Stimulated activated CD4-positive, alpha-beta T cell treated with anti-CD3 and anti-CD28 coated beads, Interleukin-2, amount 100 ng/mL, for 24 hours (primary cell): ENCODE data around the gene SP5.
"Not testable (repeated sequence)": the region's sequence is repeated elsewhere in the genome, so short reads cannot be mapped to it uniquely, and the experiment has no call there.

Experiments used
- DNase-seq, 2 donors: peaks; one replicate each; pipeline ENCODE4 v3.0.0-alpha.2; 2020

The SP5 gene

DNA sequence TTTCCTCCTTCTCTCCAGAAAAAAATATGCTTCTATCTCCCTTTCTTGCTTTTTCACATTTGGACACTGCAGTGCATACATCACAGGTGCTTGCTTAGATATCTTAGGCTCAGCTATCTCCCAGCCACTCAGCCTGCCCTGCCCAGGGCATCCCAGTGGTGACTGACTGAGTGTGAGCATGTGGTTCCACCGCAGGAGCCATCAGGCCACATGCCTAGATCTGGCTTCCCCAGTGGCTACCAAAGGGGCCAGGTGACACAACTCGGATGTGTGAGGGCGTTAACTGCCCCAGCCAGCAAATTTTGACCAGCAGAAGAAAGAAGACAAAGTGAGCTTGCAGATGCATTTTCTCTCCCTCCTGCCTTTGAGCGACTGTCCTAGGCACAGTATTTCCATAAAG is 25.5 kb downstream of the SP5 start:
- no peak for DNase-seq

DNA sequence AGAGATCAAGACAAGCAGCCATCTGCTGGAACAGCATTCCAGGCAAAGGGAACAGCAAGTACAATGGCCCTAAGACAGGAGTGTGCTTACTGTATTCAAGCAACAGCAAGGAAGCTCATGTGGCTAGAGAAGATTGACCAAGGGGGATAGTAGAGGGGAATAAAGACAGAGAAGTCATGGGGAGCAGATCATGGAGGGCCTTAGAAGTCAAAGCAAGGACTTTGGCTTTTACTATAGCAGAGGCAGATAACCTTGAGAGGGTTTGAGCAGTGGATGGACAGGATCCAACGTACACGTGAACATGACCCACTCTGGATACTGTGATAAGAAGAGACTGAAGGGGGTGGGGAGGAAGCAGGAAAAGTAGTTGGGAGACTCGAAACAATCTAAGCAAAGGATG is 26.9 kb downstream of the SP5 start:
- DNase-seq: no peak

DNA sequence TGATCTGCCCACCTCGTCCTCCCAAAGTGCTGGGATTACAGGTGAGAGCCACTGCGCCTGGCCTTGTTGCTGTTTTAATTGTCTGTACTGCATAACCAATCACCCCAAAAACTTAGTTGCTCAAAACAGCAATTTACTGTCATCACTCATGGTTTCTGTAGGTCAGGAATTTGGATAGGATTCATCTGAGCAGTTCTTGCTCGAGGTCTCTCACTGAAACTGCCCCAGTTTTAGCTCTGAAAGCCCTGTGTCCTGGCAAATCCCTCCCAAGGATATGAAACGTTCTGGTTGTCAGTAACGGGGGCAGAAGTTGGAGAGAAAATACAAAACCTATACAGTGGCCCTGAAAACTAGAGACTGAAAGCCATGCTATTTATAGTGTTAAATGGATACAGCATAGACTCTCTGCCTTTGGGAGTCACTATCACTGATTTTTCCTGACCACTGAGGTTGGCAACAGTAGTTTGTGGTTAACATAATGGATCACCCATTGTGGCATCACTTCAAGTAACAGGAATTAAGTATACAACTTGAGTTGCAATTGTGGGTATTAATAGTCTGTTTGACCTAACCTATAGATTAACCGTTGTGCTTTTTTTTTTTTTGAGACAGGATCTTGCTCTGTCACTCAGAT is 27.9 kb downstream of the SP5 start:
- no peak for DNase-seq

DNA sequence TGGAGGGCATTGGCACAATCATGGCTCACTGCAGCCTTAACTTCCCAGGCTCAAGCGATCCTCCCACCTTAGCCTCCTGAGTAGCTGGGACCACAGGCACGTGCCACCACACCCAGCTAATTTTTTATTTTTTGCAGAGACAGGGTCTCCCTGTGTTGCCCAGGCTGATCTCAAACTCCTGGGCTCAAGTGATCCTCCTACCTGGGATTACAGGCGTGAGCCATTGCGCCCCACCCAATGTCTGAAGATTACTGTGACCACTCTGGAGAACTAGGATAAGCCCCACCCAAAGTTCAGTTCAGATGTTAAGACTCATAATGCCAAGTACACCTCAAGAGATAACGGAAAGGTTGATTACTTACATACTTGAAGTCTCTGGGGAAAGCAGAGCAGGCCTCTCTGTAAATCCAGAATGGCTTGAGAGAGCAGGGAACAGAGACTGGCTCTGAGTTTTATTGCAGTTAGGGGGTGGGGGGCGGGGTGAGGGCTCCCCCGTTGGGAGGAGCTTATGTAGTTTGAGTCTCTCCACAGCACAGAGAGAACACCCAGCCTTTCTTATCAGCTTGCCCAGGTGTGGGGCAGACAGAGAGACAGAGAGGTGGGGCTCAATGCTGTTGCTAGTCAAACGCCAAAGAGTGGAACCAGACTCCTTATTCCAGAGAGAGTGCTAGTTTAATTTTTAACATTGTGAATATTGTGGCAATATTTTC is 28.5 kb downstream of the SP5 start:
- DNase-seq: no peak

DNA sequence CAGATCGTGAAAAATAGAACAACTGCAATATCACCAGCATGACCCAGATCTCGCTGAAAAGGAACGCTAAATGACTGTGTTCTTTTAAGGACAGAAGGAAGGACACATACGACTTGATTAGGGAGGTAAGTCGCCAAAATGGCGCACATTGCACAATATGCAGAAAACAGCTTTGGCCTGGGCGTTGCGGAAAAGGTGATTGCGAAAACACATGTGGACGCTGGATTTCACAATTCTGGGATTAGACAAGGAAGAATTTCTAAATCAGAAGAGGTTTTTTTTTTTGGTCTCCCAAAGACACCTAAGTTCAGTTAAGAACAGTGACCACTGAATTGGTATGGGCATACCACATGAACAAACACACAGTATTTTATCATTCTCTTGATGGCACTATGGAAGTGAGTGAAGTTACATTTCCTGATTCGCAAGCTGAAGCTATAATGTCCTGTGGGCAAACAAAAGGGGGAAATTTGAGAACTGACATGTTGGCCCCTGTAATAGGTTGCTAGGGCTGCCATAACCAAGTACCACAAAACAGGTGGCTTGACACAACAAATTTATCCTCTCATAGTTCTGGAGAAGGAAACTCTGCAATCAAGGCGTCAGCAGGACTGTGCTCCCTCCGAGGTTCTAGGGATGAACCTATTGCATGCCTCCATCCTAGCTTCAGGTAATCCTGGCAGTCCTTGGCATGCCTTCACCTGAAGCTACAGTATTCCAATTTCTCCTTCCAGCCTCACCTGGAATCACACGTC is 29.3 kb downstream of the SP5 start:
- no peak for DNase-seq

DNA sequence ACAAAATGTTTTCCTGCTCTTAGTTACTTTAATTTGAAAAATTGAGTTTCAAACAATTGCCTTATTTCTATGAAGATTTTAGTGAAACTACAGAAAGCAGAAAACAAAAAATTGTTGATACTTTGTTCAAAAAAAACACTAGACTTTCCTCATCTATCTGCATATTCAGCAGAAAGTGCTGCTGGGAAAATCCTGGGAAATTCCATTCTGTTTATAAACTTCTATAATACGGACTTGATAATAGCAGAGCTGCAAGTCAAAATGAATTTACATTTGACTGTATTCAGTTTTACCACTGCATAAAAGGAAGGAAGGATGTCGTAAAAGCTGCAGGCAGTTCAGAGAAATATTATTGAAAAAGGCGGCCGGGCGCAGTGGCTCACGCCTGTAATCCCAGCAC is 30.2 kb downstream of the SP5 start:
- no peak for DNase-seq

DNA sequence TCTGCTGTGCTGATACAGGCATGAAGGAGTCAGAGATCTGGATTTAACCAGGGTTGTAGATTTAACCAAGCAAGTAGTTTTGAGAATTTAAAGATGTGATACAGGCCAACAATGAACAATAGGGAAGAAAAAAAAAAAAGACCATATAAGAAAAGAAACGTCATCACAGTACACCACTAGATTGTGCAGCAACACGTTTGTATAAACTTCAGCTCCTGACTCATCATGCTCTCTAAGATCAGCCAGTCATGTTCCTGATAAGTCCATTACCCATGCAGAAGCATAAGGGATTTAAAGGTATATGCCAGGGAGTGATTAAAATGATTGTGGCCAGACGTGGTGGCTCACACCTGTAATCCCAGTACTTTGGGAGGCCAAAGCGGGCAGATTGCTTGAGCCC is 32.8 kb downstream of the SP5 start:
- no peak for DNase-seq

DNA sequence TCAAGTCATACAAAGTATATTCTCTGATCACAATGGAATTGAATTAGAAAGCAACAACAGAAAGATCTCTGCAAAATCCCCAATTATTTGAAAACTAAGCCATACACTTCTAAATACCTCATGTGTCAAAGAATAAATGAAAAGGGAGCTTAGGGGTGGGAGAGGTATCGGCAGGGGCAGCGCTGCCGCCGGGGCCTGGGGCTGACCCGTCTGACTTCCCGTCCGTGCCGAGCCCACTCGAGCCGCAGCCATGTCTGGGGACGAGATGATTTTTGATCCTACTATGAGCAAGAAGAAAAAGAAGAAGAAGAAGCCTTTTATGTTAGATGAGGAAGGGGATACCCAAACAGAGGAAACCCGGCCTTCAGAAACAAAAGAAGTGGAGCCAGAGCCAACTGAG is 36.4 kb downstream of the SP5 start:
- DNase-seq: not testable (repeated sequence)

DNA sequence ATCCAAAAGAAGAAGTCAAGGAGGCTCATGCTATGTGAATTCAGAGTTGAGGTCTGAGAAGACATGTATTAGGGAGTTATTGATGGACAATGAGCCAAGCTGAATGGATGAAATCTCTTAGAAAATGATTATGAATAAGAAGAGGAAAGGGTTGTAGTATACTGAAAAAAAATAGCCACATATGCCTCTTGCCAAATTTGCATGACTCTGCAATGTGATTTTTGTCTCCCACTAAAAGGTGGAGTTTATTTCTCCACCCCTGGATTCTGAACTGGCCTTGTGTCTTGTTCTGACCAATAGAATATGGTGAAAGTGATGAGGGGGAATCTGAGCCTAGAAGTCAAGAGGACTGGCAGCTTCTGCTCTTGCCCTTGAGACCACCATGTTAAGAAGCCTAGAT is 46.4 kb downstream of the SP5 start:
- DNase-seq: no peak

DNA sequence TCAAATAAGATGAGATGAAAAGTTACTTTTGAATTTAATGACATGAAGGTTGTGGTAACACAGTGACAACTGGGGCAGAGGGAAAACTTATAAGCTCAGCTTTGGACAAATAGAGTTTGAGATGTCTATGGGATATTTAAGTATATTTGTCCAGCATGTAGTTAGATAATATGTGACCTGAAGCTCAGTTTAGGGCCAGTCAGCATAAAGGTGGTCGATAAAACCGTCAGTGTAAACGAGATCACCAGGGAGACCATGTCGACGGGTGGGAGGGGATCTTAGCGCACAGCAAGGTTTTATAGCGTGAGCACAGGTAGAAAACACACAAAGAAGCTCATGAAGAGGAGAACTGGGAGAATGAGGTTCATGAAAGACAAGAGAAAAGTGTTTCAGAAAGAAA is 47.6 kb downstream of the SP5 start:
- DNase-seq: no peak

DNA sequence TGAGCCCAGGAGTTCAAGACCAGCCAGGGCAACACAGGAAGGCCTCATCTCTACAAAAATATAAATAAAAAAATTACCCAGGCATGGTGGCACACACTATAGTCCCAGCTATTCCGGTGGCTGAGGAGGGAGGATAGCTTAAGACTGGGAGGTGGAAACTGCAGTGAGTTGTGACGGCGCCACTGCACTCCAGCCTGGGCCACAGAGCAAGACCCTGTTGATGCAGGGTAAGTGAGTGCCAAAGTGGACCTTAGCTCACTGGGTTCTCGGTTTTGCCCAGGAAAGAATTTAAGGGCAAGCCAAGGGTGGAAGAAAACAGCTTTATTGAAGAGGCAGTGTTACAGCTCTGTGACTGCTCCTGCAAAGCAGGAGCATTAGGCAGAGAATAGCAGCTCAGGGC is 48.1 kb downstream of the SP5 start:
- DNase-seq: no peak

DNA sequence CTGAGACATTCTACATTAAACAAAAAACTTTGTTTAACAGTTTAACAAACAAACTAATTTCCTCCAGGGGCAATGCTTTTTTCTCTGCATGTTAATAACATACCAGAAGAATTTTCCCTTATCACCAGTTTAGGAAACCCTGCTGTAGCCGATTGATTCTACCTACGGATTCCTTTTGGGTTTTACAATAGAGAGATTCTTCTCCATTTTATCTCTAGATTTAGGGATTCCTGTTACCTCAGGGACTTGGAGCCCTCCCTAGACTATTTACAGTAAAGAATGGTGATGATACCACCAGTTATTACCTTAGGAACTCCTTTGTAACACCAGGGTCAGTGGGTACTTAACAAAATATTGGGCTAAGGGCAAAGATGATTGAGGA is 49.7 kb downstream of the SP5 start:
- DNase-seq: no peak

DNA sequence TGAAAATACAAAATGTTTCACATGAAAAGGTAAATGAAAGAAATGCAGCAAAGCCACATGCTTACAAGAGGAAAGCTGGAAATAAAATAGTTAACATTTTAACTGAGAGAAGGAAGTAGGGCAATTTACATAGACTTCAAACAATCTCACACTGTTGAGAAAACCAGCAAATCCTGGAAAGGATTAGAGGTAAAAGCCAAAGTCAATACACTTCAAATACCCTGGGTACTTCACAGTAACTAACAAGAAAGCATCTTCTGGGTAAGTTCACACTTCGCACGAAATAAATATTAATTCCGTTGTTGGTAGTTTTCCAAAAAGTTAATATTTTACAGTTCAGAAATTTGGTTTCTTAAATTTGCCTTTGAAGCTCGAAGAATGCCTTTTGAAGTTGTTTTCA is 51.6 kb downstream of the SP5 start:
- DNase-seq: no peak
